Superior temporal gyrus (tissue), 1 donor: ENCODE results near the gene XPNPEP3.
"Not testable (repeated sequence)": the region's sequence is repeated elsewhere in the genome, so short reads cannot be mapped to it uniquely, and the experiment has no call there.

Experiments
- DNase-seq: peaks from one replicate; pipeline ENCODE4 v3.0.0-alpha.2; 2016; ENCODE audit errors: extremely low spot score

XPNPEP3 gene

DNA sequence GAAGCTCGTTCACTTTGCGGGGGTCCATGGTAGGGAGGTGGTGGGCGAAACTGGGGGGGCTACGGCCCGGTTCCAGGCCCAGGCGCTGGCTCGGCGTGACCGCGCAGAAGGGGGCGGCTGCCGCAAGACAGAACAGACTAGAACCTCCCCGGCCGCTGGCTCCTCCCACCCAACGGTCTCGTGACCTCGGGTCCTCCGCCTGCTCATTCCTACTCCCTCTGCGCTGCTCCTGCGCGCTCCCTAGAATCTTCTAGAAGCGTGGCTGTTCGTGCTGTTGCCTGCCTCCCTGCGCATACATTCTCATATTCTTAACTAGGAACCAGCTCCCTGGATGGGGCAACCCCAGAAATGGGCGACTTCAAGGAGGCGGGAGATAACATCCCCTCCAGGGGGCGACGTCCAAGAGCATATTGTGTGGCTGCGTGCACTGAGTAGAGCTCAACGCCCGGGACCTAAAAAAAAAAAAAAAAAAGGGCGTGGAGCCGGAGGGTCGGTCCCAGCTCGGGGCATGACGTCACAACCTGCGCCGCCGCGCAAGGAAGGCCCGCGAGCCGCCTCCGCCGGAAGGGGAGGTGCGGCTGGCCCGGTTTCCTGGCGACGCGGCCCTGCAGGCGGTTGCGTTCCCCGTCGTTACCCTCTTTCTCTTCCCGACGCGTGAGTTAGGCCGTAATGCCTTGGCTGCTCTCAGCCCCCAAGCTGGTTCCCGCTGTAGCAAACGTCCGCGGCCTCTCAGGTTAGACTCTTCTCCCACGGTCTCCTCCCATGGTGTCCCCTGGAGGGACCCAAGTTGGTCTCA is at the start of gene XPNPEP3, which contains the start of gene ST13:
Gene XPNPEP3 (plus strand): TSS at position 636 of the 796 bp plus-strand sequence. CDS start 34 bp downstream, at position 670.
Gene ST13 (minus strand): TSS at position 127 of the 796 bp plus-strand sequence. CDS start 99 bp downstream, at position 28.
- DNase-seq, result peak; percentile 97

DNA sequence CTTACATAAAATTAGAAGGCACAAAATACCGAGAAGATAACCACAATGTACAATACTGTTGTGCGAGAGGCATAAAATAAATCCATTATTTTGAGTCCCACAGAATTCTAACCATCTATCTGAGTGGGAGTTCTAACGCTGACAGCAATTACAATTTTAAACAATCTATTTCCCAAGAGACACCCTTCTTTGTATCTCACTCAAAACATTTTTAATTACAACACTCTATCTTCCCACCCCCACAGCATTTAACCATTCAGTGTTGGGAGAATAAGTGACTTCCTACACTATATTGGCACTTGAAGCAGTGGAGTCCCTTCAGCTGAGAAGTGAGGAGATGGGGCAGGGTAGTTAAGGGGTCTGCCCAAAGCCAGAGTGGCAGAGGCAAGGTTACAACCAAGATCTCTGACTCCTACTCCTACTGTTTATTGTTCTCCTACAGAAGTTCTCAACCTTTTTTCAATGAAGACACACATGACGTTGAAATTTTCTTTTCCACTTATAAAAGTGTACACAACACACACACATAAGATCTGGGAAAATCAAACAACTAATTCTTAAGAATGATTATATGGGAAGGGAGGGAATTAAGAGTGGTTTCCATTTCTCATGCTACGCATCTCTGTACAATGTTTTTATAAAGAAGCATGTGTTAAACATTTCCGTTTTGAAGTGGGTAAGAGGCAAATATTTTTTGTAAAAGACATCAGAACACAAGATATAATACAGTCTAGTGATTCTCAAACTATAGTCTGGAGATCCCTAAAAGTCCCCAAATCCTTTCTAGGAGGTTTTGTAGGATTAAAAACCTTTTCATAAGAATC is 48.7 kb upstream of the XPNPEP3 start:
- no peak for DNase-seq

DNA sequence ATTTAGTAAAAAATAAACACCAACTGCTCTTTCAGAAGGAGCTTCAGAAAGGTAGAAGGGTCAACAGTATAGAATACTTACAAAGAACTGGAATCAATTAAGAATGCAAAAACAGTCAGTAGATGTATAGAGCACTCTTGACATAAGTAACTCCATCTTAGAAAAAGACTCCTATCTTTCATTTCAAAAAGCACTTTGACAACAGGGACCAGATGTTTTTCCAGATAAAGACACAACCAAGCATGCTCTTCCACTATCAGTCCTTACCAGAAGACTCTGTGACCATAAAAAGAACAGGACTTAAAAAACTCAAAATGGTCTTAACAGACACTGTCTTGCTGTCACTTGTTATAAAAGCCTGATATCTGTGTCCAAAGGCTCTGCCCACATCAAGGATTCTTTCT is 43.0 kb upstream of the XPNPEP3 start:
- DNase-seq, result no peak

DNA sequence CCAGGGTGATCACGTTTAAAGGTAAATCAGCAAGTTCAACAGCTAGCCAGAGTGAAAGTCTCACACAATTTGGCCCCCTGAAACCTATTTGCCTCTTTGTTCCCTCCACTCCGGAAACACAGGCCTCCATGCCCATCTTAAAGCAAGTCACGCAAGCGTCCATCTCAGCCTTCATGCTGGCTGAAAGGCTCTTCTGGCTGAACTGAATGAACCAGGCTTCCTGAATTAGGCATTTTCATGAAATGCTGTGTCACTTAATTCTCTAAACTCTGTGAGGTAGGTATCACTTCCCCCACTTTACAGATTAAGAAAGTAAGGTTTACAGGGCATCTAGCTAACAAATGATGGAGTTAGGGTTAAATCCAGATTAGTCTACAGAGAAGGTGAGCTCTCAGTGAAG is 39.2 kb upstream of the XPNPEP3 start:
- no peak for DNase-seq

DNA sequence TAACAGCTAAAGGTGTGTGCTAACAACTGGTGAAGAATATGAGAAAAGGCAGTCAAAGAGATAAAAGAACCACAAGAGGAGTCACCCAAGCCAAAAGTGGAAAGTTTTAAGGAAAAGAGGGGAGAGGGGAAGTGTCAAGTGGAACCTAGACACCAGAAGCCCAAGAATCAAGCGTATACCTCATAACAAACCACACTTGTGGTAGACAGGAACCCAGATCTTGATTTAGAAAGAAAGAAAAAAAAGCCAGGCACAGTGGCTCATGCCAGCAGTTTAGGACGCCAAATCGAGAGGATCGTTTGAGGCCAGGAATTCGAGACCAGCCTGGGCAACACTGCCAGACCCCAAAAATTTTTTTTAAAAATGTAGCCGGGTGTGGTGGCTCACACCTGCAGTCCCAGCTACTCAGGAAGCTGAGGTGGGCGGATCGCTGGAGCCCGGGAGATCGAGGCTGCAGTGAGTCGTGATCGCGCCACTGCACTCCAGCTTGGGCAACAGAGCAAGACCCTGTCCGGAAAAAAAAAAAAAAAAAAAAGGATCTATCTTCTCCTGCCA is 38.7 kb upstream of the XPNPEP3 start:
- no peak for DNase-seq

DNA sequence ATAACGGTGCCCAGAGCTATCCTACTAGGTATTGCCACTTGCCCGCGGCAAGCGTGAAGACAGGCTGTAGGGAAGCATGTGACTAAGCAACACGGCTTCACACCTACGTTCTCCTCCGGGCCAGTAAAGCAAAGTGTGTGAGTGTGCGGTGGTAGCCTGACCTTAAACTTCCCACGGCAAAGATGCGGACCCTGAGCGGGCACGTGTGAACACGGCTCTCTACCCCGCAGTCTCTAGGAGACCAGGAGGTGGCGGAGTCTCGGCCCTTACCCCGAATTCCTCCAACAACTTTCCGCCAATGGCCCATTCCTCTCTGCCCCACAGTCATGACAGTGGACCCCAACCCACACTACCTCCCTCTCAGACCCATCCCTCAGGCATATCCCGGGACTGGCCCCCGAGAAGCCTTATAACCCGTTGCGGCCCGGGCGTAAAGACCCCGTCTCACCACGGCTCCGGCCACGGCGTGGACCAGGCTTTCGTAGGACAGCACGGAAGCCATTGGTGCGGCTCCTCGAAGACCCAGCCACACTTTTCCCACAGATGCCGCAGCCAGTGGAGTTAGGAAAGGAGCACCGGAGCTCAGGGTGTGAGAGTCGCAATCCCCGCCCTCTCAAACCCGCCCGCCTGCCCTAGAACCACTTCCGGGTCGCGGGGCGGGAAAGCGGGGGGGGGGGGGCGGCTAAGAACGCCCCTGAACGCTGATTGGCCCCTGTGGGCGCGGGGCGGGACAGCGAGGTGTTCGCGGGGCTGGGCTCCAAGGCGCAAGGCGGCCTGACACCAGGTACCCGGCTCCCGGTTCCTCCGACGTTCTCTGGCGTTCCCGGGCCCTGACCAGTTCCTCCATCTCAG is 38.0 kb upstream of the XPNPEP3 start, which contains the start of gene SLC25A17:
Gene SLC25A17 (minus strand): TSS at position 600 of the 852 bp plus-strand sequence. CDS start 98 bp downstream, at position 502.
- peak; percentile 88 for DNase-seq

DNA sequence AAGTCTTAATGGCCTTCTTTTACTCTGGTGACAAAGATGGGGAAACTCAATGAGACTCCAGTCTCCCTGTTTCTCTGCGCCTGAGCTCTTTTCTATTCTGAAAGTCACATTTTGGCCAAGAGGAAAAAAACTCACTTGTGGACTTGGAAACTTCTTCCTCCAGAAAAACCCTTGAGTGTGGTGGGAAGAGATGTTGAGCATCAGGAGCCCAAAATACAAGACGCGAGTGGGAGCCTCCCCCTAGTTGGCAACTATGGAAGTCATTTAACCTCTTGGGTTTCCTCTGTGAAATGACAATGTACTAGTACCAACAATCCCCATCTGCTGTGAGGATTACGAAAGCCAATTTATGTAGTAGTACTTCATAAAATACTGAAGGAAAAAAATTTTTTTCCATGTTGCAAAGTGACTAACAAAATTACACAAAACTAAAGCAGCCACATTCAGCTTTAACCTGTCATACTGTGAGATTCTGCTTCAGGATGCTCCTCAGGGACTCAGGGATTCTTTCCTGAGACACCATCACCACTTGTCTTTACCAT is 37.3 kb upstream of the XPNPEP3 start:
- no peak for DNase-seq

DNA sequence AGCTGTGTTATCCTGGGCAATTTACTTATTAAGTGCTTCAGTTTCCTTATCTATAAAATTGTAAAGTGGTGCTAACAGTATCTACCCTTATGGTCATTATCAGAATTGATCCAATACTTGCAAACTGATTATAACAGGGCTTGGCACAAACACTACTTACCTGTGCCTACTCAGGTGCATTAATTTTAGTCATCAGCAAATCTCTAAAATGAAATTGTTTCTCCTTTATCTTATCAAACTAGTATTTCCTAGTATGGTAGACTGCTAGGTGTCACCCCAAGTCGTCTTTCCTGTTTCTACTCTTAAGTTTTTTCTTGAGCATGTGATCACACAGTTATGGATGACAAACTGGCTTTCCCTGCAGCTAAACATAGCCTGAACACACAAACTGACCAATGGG is 33.5 kb upstream of the XPNPEP3 start:
- DNase-seq, result no peak

DNA sequence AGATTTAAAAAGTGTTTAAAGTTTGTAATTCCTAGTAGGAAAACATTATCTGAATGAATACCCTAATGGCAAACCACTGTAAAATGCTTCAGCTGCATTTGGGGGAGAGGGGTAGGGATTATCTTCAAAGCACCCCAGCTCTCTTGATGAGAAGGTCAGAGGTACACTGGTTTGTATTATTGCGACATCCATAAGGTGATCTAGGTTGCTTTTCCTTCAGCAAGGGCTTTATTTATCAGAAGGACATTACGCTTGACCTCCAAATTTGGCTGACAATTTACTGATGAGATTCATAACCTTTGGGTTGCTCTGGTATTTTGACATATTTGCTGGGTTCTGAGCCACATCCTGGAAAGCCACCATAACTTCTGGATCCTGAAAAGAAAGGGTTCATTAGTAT is 30.7 kb upstream of the XPNPEP3 start:
- DNase-seq, result not testable (repeated sequence)

DNA sequence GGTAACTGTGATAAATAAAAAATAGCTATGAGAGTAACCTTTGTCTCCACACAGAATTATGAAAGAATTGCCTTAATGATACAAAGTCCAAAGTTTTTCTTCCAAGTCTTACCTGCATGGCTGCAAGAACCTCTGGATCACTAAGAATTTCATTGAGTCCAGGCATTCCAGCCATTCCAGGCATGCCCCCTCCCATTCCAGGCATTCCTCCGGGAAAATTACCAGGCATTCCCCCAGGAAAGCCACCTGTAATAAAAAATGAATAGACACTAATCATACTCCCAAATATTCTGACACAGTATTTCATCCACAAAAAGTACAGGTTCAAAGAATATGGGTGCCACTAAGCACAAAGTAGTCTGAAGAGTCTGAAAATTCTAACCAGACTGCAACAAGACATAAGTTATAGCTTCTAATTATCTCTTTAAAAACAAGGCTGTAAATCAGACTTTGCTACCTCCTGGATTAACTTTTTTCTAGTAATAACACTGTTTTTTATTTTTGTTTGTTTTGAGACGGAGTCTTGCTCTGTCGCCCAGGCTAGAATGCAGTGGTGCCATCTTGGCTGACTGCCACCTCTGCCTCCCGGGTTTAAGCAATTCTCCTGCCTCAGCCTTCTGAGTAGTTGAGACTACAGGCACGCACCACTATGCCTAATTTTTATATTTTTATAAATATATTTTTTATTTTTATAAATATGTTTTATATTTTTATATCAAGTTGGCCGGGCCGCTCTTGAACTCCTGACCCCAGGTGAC is 29.8 kb upstream of the XPNPEP3 start:
- DNase-seq, result no peak

DNA sequence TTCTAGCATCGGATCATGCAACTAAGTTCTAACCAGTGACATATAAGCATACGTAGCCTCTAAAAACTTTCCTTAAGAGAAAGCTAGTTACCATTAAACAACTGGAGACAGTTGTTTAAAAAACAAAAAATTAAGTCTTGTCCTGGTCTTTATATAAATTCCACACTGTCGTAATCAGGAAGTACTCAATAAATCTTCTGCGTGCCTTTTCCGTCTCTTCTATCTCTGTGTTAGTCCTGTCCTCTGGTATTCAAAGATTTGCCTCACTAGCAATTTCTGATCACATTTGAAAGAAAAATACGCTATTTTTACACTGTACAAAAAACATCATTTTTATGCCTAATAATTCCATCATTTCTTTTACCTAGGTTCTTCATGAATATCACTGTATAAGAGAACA is 27.8 kb upstream of the XPNPEP3 start:
- DNase-seq, result no peak

DNA sequence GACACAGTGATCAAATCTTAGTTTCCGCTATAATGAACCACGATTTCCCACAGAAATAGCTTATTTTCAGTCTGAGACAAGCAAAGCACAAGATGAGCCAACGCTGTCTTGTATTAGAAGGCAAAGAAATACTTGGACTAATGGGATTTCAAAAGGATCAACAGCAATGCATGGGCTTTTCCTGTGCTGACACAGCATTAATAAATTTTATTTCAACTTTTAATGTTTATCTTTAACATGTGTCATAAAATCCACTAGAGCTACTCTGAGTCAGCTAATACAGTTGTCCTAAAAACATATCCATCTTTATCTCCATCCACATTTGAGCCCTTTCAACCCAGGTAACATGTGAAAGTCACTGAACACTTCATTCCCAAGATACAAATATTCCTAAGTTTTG is 22.3 kb upstream of the XPNPEP3 start:
- no peak for DNase-seq

DNA sequence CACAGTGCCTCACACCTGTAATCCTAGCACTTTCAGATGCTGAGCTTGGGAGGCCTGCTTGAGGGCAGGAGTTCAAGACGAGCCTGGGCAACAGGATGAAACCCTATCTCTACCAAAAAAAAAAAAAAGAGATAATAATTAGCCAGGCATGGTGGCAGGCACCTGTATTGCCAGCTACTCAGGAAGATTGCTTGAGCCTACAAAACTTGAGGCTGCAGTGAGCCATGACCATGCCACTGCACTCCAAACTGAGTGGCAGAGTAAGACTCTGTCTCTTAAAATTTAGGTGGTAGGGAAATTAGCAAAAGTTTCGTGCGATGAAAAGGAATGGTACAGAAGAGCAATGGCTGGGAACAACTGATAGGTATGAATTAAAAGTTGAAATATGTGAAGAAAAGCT is 18.5 kb upstream of the XPNPEP3 start:
- no peak for DNase-seq

DNA sequence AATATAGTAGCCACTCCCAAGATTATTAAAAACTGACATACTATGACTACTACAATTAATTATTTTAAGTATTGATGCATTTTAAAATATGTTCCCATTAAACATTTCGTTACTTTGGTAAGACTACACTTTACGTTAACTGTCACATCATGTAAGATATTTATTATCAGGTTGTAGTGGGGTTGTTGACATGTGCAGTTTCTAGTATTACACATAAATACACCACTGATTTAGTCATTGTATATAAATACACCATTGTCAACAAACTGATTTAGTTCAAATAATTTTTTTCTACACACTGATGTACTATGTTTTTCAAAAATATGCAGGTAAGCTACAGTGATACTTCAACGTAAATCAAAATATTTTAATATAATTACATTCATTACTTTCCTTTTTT is 12.0 kb upstream of the XPNPEP3 start:
- no peak for DNase-seq

DNA sequence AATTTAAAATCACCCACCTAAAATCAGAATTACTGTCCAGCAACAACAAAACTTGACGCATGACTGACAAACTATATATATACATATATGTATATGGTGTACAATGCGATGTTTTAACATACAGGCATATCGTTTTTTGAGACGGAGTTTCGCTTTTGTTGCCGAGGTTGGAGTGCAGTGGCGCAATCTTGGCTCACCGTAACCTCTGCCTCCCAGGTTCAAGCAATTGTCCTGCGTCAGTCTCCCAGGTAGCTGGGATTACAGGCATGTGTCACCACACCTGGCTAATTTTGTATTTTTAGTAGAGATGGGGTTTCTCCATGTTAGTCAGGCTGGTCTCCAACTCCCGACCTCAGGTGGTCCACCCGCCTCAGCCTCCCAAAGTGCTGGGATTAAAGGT is 11.1 kb upstream of the XPNPEP3 start:
- not testable (repeated sequence) for DNase-seq

DNA sequence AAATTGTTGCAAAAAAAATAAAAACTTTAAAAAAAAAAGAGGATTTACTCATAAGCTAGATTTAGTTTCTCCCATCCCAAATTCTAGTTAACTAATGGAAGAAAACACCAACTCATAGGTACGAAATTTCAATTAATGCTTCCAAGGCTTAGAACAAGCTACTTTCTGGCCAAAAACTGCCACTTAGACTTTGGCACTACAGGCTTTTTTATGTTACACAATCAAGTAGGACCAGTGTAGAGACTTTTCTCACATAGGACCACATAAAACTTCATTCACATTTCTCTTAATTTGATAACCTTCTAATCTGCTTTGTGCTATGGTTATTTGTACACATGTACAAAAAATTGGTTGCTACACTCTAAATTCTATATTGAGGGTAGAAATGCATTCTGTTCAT is 3.6 kb upstream of the XPNPEP3 start:
- DNase-seq, result no peak

DNA sequence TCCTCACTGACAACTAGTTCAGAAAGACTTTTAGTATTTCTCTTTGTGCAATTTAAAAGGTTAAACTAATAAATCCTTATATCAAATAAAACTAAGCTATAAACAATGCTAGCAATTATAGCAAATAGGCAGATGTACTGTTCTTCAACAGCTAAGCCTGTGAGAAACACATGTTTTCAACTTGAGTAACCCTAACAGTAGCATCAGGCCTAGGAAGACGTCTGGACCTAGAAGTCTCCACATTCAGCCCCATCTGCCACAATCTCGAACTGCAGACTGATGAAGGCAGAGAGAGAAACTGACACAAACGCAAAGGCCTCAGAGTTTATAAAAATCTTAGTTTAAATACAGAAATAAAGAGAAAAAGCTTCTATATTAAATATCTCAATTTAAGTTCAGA is 3.0 kb upstream of the XPNPEP3 start:
- DNase-seq, result peak; percentile 47

DNA sequence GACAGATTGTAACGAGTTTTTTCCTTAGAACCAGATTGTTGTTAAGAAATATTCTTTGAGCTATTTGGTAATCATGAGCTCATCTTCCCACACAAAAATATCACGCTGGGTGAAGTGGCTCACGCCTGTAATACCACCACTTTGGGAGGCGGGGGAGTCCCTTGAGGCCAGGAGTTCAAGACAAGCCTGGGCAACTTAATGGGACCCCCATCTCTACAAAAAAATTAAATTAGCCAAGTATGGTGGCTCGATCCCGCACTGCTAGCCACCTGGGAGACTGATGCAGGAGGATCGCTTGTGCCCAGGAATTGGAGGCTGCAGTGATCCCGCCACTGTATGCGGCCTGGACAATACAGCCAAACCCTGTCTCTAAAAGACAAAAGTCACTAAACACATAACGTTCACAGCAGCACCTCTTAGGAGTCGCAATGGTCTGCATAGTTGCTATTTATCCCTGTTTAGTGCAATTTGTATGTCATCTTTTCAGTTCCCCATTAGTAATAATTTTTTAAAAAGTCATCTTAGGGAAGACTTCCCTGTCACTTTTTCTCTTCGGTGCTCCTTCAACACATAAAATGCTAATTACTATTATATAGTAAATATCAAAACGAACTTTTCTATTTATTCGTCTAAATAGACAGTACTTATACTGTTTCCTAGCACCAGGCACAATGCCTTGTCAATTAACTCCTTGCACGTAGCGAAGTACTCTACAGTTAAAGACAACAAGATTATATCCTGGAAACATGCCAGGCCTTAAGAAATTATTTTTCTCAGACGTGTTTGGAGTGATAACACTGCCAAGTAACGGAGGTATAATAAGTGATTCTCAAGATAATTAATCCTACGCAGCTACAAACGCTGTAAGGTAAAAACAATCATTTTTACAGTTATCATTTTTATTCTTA is 1.6 kb upstream of the XPNPEP3 start:
- DNase-seq, result no peak

DNA sequence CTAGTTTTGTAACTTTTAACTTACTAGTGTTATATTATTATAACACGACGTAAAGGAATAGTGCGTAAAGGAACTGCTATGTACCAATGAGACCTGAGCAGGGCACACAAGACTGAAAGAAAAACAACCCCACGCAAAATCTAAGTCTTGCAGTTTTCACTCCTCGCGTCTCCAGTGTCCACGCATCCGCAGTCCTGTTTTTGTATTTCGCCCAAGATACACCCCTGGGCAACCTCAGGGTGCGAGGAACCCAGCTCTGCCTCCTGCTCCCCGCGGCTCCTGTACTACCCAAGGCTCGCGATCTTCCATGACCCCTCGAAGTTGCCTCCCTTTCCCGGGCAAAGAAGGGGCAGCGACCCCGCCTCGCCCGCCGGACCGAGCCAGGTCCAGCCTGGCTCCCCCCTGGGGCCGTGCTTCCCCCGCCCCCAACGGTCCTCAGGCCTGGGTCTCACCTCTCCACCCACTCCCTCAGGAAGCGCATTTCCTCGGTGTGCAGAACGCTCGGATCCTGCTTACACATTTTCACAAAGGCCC is 902 bp upstream of the XPNPEP3 start:
- peak; percentile 49 for DNase-seq
